ENCODE results near the gene POLH.

Gene POLH

GRCh38 chr6:43606019-43606418 lies 30.0 kb downstream of the POLH start:
- DNase-seq (ENCODE audit: low read depth): no peak

GRCh38 chr6:43608310-43608763 lies 32.4 kb downstream of the POLH start:
- peak; percentile 80 for DNase-seq (ENCODE audit: low read depth)

- DNase-seq (ENCODE audit: low read depth): no peak
Measured at GRCh38 chr6:43608807-43609206, 32.8 kb downstream of the POLH start.

- peak; percentile 55 for DNase-seq (ENCODE audit: low read depth)
Measured at GRCh38 chr6:43609402-43609801, 33.4 kb downstream of the POLH start.

GRCh38 chr6:43610431-43610830 lies 34.4 kb downstream of the POLH start:
- no peak for DNase-seq (ENCODE audit: low read depth)

GRCh38 chr6:43613721-43614395 lies 37.9 kb downstream of the POLH start:
- no peak for DNase-seq (ENCODE audit: low read depth)

- DNase-seq (ENCODE audit: low read depth): no peak
Measured at GRCh38 chr6:43614396-43614730, 38.4 kb downstream of the POLH start.

- no peak for DNase-seq (ENCODE audit: low read depth)
Measured at GRCh38 chr6:43616725-43617472, 40.9 kb downstream of the POLH start.

GRCh38 chr6:43621078-43621835 lies 45.3 kb downstream of the POLH start:
- DNase-seq (ENCODE audit: low read depth): no peak

GRCh38 chr6:43621836-43622180 lies 45.8 kb downstream of the POLH start:
- no peak for DNase-seq (ENCODE audit: low read depth)

- no peak for DNase-seq (ENCODE audit: low read depth)
Measured at GRCh38 chr6:43622541-43622940, 46.6 kb downstream of the POLH start.

GRCh38 chr6:43623880-43624785 lies 48.1 kb downstream of the POLH start:
- DNase-seq (ENCODE audit: low read depth): no peak

- DNase-seq (ENCODE audit: low read depth): no peak
Measured at GRCh38 chr6:43624786-43625288, 48.9 kb downstream of the POLH start.

GRCh38 chr6:43625393-43625992 lies 49.5 kb downstream of the POLH start:
- no peak for DNase-seq (ENCODE audit: low read depth)

- DNase-seq (ENCODE audit: low read depth): peak; percentile 98
Measured at GRCh38 chr6:43627008-43627825, 51.2 kb downstream of the POLH start.

GRCh38 chr6:43628393-43629103 lies 52.6 kb downstream of the POLH start:
- peak; percentile 36 for DNase-seq (ENCODE audit: low read depth)

- peak; percentile 99 for DNase-seq (ENCODE audit: low read depth)
Measured at GRCh38 chr6:43629104-43629504, 53.1 kb downstream of the POLH start, which contains the start of gene GTPBP2. GTPBP2 (minus strand) TSS chr6:43629264; CDS start chr6:43629162, 102 bp downstream.

- peak; percentile 98 for DNase-seq (ENCODE audit: low read depth)
Measured at GRCh38 chr6:43629505-43630300, 53.7 kb downstream of the POLH start.

Measured in iris pigment epithelial cell (primary cell).